Liver (tissue), 3 donors: Measurements from ENCODE around the gene SGPP2.

Experiments
- RAD21 ChIP-seq, 2 donors: IDR thresholded peaks; 2 replicates each; pipeline ENCODE4 v1.6.1; 2016; ENCODE audit warnings: antibody characterized with exemption in 2 of 2, mild to moderate bottlenecking in 2 of 2
- TAF1 ChIP-seq: conservative IDR thresholded peaks from 2 replicates; pipeline ENCODE4 v1.6.1; 2016; ENCODE audit warnings: antibody characterized with exemption, mild to moderate bottlenecking
- TF ChIP-seq, protein P1 (sequence below): fragments of 150-350 bp; IDR thresholded peaks from 2 replicates; pipeline ENCODE4 v1.5.1; 2017; ENCODE audit warnings: improper control_type of control experiment, low read depth, low read length; ENCODE audit not compliant: missing input control
- TF ChIP-seq, protein P2 (sequence below): IDR thresholded peaks from 2 replicates; pipeline ENCODE4 v1.6.1; 2016; ENCODE audit warnings: antibody characterized with exemption
- donor health status: healthy.
- donor health status: healthy.

DNA sequence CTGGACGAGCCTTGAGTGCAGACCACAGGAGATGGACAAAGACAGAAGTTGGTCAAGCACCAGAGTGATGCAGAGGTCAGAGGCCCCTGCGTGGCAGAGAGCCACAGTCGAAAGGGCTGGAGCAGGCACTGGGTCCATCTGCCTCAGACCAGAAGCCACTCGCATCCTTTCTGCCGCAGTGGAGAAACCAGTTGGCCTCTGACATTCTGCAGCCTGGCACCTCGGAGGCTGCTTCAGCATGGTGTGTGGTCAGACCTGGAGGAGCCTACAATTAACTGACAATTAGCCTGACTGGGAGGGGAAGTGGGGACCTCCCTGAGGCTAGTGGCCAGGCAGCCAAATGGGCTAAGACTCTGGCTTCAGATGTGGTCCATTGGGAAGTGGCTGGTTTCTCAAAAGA is 111.1 kb downstream of the SGPP2 start:
- TF ChIP-seq, protein P1, sequence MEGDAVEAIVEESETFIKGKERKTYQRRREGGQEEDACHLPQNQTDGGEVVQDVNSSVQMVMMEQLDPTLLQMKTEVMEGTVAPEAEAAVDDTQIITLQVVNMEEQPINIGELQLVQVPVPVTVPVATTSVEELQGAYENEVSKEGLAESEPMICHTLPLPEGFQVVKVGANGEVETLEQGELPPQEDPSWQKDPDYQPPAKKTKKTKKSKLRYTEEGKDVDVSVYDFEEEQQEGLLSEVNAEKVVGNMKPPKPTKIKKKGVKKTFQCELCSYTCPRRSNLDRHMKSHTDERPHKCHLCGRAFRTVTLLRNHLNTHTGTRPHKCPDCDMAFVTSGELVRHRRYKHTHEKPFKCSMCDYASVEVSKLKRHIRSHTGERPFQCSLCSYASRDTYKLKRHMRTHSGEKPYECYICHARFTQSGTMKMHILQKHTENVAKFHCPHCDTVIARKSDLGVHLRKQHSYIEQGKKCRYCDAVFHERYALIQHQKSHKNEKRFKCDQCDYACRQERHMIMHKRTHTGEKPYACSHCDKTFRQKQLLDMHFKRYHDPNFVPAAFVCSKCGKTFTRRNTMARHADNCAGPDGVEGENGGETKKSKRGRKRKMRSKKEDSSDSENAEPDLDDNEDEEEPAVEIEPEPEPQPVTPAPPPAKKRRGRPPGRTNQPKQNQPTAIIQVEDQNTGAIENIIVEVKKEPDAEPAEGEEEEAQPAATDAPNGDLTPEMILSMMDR: no peak
- TF ChIP-seq, protein P2, sequence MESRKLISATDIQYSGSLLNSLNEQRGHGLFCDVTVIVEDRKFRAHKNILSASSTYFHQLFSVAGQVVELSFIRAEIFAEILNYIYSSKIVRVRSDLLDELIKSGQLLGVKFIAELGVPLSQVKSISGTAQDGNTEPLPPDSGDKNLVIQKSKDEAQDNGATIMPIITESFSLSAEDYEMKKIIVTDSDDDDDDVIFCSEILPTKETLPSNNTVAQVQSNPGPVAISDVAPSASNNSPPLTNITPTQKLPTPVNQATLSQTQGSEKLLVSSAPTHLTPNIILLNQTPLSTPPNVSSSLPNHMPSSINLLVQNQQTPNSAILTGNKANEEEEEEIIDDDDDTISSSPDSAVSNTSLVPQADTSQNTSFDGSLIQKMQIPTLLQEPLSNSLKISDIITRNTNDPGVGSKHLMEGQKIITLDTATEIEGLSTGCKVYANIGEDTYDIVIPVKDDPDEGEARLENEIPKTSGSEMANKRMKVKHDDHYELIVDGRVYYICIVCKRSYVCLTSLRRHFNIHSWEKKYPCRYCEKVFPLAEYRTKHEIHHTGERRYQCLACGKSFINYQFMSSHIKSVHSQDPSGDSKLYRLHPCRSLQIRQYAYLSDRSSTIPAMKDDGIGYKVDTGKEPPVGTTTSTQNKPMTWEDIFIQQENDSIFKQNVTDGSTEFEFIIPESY: no peak
- TF ChIP-seq TAF1: no peak
- TF ChIP-seq RAD21 (IDR thresholded peaks at IDR 0.05): no peak
